K562 (cell line): ENCODE results near the gene TANC1. TPM values are rescaled to one million over a fixed set of nuclear protein-coding genes. Genes with fewer than 3 reads are reported as not detected.

Experiments
- ATAC-seq: fragments of 200-7000 bp; cut with Tn5 transposase; 3 replicates; pipeline ENCODE4 v1.9.1; 2020; ENCODE audit warnings: moderate library complexity
- BruUV-seq: library from RNA; stranded (reverse); fragments of 400-500 nt; replicated peaks from 2 replicates; lab custom pipeline; 2021; lab: Mats Ljungman, UMichigan
- CTCF ChIA-PET: fragments of 300-600 bp; formaldehyde crosslinking; extraction: SDS; loops from one replicate; lab custom pipeline; 2021; ENCODE audit warnings: low intra/inter-chr PET ratio; lab: Yijun Ruan, JAX
- POLR2A ChIA-PET: fragments of 300-600, 350-650 bp; sonication (Branson Sonifier 250); formaldehyde crosslinking; extraction: SDS; loops from one replicate; lab custom pipeline; 2021; ENCODE audit warnings: antibody characterized with exemption, inconsistent platforms; lab: Yijun Ruan, JAX
- DNase-seq, 4 experiments: peaks; one replicate each; pipeline versions ENCODE4 v3.0.0 to v3.0.0-alpha.2; 2011 to 2018; ENCODE audit warnings: low spot score in 3 of 4, mixed read lengths in 3 of 4; ENCODE audit errors: extremely low read depth in 1 of 4
- FAIRE-seq: peaks from 2 replicates; lab custom pipeline; 2011; peaks lifted over from hg19 to GRCh38; lab: Jason Lieb, UNC
- H2AFZ ChIP-seq: 2 replicates; pipeline ENCODE4 v1.6.0; 2011; ENCODE audit warnings: low read depth, low read length, control low read depth, inconsistent platforms
- H3K27ac ChIP-seq: fragments of 200-600 bp; 3 replicates; pipeline ENCODE4 v1.8.0; 2011; ENCODE audit warnings: low read depth, mild to moderate bottlenecking, control low read depth, inconsistent platforms, low read length, moderate library complexity, mixed read lengths; ENCODE audit errors: extremely low read depth
- H3K27me3 ChIP-seq, 2 experiments: fragments of 300-600 bp in 1 of 2; 2 replicates in 1 of 2; 3 replicates in 1 of 2; pipeline versions ENCODE4 v1.6.0 to v1.8.0; 2011; ENCODE audit warnings: inconsistent platforms in 2 of 2, low read length in 2 of 2, mild to moderate bottlenecking in 1 of 2, mixed read lengths in 1 of 2, moderate library complexity in 1 of 2; ENCODE audit not compliant: control insufficient read depth in 2 of 2, insufficient read depth in 2 of 2
- H3K36me3 ChIP-seq: fragments of 300-600 bp; 3 replicates; pipeline ENCODE4 v1.8.0; 2011; ENCODE audit warnings: mild to moderate bottlenecking, low read length, inconsistent platforms; ENCODE audit not compliant: control insufficient read depth, insufficient read depth
- H3K4me1 ChIP-seq, 2 experiments: fragments of 200-600 bp in 1 of 2; replicated peaks in 1 of 2; 2 replicates in 1 of 2; 3 replicates in 1 of 2; pipeline versions ENCODE4 v1.5.1 to v1.8.0; 2011; ENCODE audit warnings: inconsistent platforms in 2 of 2, low read length in 2 of 2, mild to moderate bottlenecking in 1 of 2, mixed read lengths in 1 of 2, moderate library complexity in 1 of 2; ENCODE audit not compliant: control insufficient read depth in 2 of 2, insufficient read depth in 2 of 2
- H3K4me2 ChIP-seq: 2 replicates; pipeline ENCODE4 v1.6.1; 2011; ENCODE audit warnings: low read length, control low read depth, inconsistent platforms, mixed read lengths; ENCODE audit not compliant: insufficient read depth
- H3K4me3 ChIP-seq: fragments of 200-600 bp; sonication (generic), shearing (Covaris generic); 2 replicates; pipeline ENCODE4 v1.5.1; 2016; ENCODE audit warnings: control low read depth, inconsistent platforms
- H3K79me2 ChIP-seq: fragments of 200-600 bp; 3 replicates; pipeline ENCODE4 v1.8.0; 2011; ENCODE audit warnings: low read length, inconsistent platforms; ENCODE audit not compliant: control insufficient read depth, insufficient read depth
- H3K9ac ChIP-seq, 2 experiments: 2 replicates each; pipeline versions ENCODE4 v1.6.0 to v1.6.1; 2011; ENCODE audit warnings: low read depth in 2 of 2, low read length in 2 of 2, control low read depth in 1 of 2, inconsistent platforms in 1 of 2, mild to moderate bottlenecking in 1 of 2, mixed read lengths in 1 of 2; ENCODE audit not compliant: insufficient read depth in 1 of 2
- H3K9me1 ChIP-seq: one replicate; pipeline ENCODE4 v1.6.0; 2011; ENCODE audit warnings: inconsistent platforms, mild to moderate bottlenecking, low read length, moderate library complexity; ENCODE audit not compliant: control insufficient read depth, insufficient read depth
- H3K9me3 ChIP-seq: replicated peaks from 2 replicates; pipeline ENCODE4 v1.5.1; 2011; ENCODE audit warnings: low read depth, low read length, inconsistent platforms; ENCODE audit not compliant: control insufficient read depth, insufficient read depth
- H4K20me1 ChIP-seq: replicated peaks from 2 replicates; pipeline ENCODE4 v1.6.1; 2011; ENCODE audit warnings: low read length, inconsistent platforms, mixed read lengths; ENCODE audit not compliant: control insufficient read depth, insufficient read depth
- ZNF146 ChIP-seq: IDR thresholded peaks from one replicate; pipeline ENCODE4 v1.6.1; 2018; ENCODE audit warnings: missing compliant biosample characterization; ENCODE audit not compliant: unreplicated experiment
- WGBS: fragments of 100-300 bp; shearing (Covaris generic); methylation state at CpG from one replicate; pipeline ENCODE4 v1.1.6; 2016; ENCODE audit warnings: low coverage, mixed read lengths; ENCODE audit not compliant: insufficient coverage; ENCODE audit errors: missing lambda C conversion rate; 5-methylcytosine and 5-hydroxymethylcytosine counted together
- in situ Hi-C: fragments of 300-500 bp; cut with MboI; formaldehyde crosslinking; loops from 4 replicates; pipeline ENCODE4 v1.15.0; 2018; ENCODE audit warnings: inconsistent platforms, mixed read lengths
- intact Hi-C: fragments of 100-400 bp; cut with micrococcal nuclease; formaldehyde crosslinking; loops from 2 replicates; pipeline ENCODE4 v1.14.2; 2022
- polyA plus RNA-seq, 8 experiments: library from polyadenylated mRNA; depleted of rRNA in 4 of 8; stranded (reverse) in 5 of 8; unstranded in 3 of 8; fragments of >200 nt; fragmentation: Nextera tagmentation in 2 of 8; fragmentation: Illumina TruSeq in 1 of 8; extraction: Ambion mirVana in 2 of 8; extraction: Trizol in 1 of 8; gene quantifications; 2 replicates each; pipeline versions ENCODE4 v1.2.1 to v1.2.3, GENCODE V29; 2011 to 2014; ENCODE audit warnings: inconsistent platforms in 1 of 8, missing spikeins in 1 of 8
- total RNA-seq, 7 experiments: library from RNA; depleted of rRNA in 6 of 7; stranded (reverse); fragments of >200 nt in 6 of 7; fragmentation: Illumina TruSeq in 2 of 7; extraction: Trizol in 2 of 7; gene quantifications; 2 replicates each; pipeline versions ENCODE4 v1.2.1 to v1.2.3, GENCODE V29; 2011 to 2021; ENCODE audit warnings: low replicate concordance in 1 of 7
- TF ChIP-seq, protein P1 (sequence below), 3 experiments: IDR thresholded peaks in 2 of 3; conservative IDR thresholded peaks in 1 of 3; 2 replicates each; pipeline ENCODE4 v1.5.1; 2011 to 2012; ENCODE audit warnings: low read length in 3 of 3, mild to moderate bottlenecking in 3 of 3, control low read depth in 2 of 3, improper control_type of control experiment in 1 of 3, inconsistent platforms in 1 of 3, low read depth in 1 of 3, mixed read lengths in 1 of 3, moderate library complexity in 1 of 3; ENCODE audit not compliant: insufficient read depth in 2 of 3

TANC1 gene
- total and polyA plus RNA-seq, 9 of the 15 experiments (the other 6 are each of a cell fraction or from before 2014, with no cell fraction given) = under 0.01 to 0.20 (median 0.07) TPM; not detected in 1

GRCh38 chr2:159088906-159089305 is 120.5 kb downstream of the TANC1 start:
- CTCF ChIA-PET = no interaction called here
- H3K4me1 ChIP-seq = no peaks in the 10 kb centered on the region

More at GRCh38 chr2:159088906-159089305, 120.5 kb downstream of the TANC1 start:
- Histone ChIP-seq H3K4me3 (no peak overlapping the region), H3K79me2 (no peaks in the 10 kb centered on the region), H3K9me3 (no peaks in the 10 kb centered on the region), H3K9me1 (no peaks in the 10 kb centered on the region), H3K4me2 (no peak overlapping the region), H3K27me3 (peaks cover 4 to 16% of the 10 kb centered on the region in 2 experiments; a peak in 3 of 5 replicates), H3K36me3 (no peaks in the 10 kb centered on the region), H2AFZ (no peak overlapping the region), H3K27ac (no peak overlapping the region), H3K9ac (no peak overlapping the region), H4K20me1 (no peaks in the 10 kb centered on the region)
- POLR2A ChIA-PET = interaction anchor here (0.6 to 1.2 kb wide), 2 partner anchors 19 to 47 kb away, joined by 3 to 4 read pairs; no protein-coding TSS in a partner anchor
- in situ Hi-C loops = no loop called here
- WGBS = 5% methylated on average over 1 of the region's 1 CpG
- intact Hi-C loops = no loop called here
- no peak for FAIRE-seq
- TF ChIP-seq, protein P1, sequence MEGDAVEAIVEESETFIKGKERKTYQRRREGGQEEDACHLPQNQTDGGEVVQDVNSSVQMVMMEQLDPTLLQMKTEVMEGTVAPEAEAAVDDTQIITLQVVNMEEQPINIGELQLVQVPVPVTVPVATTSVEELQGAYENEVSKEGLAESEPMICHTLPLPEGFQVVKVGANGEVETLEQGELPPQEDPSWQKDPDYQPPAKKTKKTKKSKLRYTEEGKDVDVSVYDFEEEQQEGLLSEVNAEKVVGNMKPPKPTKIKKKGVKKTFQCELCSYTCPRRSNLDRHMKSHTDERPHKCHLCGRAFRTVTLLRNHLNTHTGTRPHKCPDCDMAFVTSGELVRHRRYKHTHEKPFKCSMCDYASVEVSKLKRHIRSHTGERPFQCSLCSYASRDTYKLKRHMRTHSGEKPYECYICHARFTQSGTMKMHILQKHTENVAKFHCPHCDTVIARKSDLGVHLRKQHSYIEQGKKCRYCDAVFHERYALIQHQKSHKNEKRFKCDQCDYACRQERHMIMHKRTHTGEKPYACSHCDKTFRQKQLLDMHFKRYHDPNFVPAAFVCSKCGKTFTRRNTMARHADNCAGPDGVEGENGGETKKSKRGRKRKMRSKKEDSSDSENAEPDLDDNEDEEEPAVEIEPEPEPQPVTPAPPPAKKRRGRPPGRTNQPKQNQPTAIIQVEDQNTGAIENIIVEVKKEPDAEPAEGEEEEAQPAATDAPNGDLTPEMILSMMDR (IDR thresholded peaks at IDR 0.05 in 2 of 3, conservative IDR thresholded peaks at IDR 0.05 in 1 of 3; ENCODE audit: insufficient read depth in 2 of 3, low read depth in 1 of 3, low read length in 3 of 3) = peak in 1 of 3 experiments; percentile 14; a peak in 1 of 6 replicates
- TF ChIP-seq ZNF146 (CRISPR knock-in tag) = no peak
- DNase-seq = no peak
- BruUV-seq = no TSS peak
- ATAC-seq = peak; percentile 19; the same call in 1 of the 3 replicates
